ENCODE measurements around the gene MS4A6E. TPM values are rescaled to one million over a fixed set of nuclear protein-coding genes. Genes with fewer than 3 reads are reported as not detected.
A peak's percentile ranks its signal among the peaks of the same experiment; 100 is the strongest.

Gene MS4A6E
- total RNA-seq, 1 donor from 2014 or later = not detected

DNA sequence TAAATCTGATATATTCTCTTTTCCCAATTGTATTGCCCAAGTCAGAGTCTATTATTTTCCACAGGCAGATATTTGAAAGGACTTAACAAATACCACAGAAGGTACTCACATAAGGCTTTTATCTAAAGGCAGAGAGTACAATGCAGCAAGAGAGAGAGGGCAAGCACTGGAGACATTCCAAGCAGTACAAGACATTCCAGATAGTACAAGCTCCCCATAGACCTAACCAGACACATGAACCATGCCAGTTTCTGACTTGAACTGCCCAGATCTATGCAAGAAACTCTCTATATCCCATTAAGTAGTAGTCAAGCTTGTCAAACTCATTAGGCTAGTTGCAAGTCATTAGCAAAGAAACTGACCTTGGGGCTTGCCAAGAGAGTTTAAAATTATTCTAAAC is 11.2 kb upstream of the MS4A6E start:
- no peak for DNase-seq (ENCODE audit: low read depth)
- no peak for TF ChIP-seq CTCF (conservative IDR thresholded peaks at IDR 0.05; ENCODE audit: low read depth, low read length)
- no peak overlapping the region for H3K4me3 ChIP-seq (ENCODE audit: low read depth, low read length)

GRCh38 chr11:60316317-60316716 is 10.7 kb upstream of the MS4A6E start:
- DNase-seq (ENCODE audit: low read depth) = no peak
- TF ChIP-seq CTCF (conservative IDR thresholded peaks at IDR 0.05; ENCODE audit: low read depth, low read length) = no peak
- no peak overlapping the region for H3K4me3 ChIP-seq (ENCODE audit: low read depth, low read length)

GRCh38 chr11:60318726-60319125 is 8.3 kb upstream of the MS4A6E start:
- no peak for DNase-seq (ENCODE audit: low read depth)

DNA sequence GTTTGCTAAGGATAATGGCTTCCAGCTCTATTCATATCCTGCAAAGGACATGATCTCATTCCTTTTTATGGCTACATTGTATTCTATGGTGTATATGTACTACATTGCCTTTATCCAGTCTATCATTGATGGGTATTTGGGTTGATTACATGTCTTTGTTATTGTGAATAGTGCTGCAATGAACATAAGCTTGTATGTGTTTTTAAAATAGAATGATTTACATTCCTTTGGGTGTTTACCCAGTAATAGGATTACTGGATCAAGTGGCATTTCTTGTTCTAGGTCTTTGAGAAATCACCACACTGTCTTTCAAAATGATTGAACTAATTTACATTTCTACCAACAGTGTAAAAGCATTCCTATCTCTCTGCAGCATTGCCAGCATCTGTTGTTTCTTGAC is 6.0 kb upstream of the MS4A6E start:
- DNase-seq (ENCODE audit: low read depth) = no peak
- no peak for TF ChIP-seq CTCF (conservative IDR thresholded peaks at IDR 0.05; ENCODE audit: low read depth, low read length)
- no peak overlapping the region for H3K4me3 ChIP-seq (ENCODE audit: low read depth, low read length)

More at GRCh38 chr11:60318726-60319125, 8.3 kb upstream of the MS4A6E start:
- H3K4me3 ChIP-seq (ENCODE audit: low read depth, low read length) = no peak overlapping the region
- TF ChIP-seq CTCF (conservative IDR thresholded peaks at IDR 0.05; ENCODE audit: low read depth, low read length) = no peak

GRCh38 chr11:60328460-60328859 is 1.4 kb downstream of the MS4A6E start:
- no peak for TF ChIP-seq CTCF (conservative IDR thresholded peaks at IDR 0.05; ENCODE audit: low read depth, low read length)
- no peak overlapping the region for H3K4me3 ChIP-seq (ENCODE audit: low read depth, low read length)
- DNase-seq (ENCODE audit: low read depth) = no peak

DNA sequence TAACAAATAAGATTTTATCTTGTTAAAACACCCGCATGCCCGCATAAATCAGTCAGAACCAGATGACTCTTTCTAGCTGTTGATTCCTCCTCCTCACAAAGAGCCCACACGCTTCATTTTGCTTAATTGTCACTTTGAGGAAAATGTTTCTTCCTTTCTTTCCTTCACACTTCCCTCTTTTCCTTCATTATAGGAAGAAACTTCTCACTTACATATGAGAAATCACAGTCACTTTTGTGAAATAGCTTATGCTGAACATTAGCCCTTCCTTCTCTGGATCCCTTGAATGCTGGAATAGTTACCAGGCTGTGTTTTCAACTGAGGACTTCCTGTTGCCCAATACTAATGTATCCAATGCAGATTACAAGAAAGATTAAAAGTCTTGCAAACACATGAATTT is 5.8 kb downstream of the MS4A6E start:
- DNase-seq (ENCODE audit: low read depth) = no peak
- no peak for TF ChIP-seq CTCF (conservative IDR thresholded peaks at IDR 0.05; ENCODE audit: low read depth, low read length)
- H3K4me3 ChIP-seq (ENCODE audit: low read depth, low read length) = no peak overlapping the region

DNA sequence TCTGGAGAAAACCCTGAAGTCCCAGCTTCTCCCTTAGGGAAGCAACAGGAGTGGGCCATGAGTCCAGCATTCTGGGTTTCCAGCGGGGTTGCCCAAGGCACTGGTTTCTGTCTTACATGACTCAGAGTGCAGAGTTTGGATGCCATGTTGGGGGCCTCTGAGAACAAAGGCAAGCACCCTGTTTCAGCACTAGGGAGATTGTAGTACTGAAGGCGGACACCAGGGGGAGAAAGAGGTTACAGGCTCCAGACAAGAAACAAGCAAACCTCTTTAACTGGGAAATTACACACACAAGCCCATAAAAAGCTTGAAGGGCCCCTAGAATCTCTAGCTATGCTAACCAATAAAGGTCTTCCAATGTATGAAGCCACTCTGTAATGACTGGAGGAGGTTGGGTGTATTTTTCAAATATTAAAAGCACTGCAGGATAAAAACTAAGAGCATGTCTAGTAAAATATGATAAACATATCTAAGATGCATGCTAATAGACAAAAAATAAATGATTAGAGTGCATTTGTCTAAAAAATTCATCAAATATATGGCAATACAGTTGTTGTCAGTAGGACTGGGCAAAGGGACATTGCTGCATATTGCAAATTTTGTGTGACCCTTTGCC is 7.1 kb downstream of the MS4A6E start:
- H3K4me3 ChIP-seq (ENCODE audit: low read depth, low read length) = no peak overlapping the region
- peak; percentile 82 for TF ChIP-seq CTCF (conservative IDR thresholded peaks at IDR 0.05; ENCODE audit: low read depth, low read length)
- DNase-seq (ENCODE audit: low read depth) = peak; percentile 9
